Measurements from ENCODE around the gene LBX2.
"Not testable (repeated sequence)": the region's sequence is repeated elsewhere in the genome, so short reads cannot be mapped to it uniquely, and the experiment has no call there.

Gene LBX2

GRCh38 chr2:74493546-74493945 is 5.9 kb downstream of the LBX2 start:
- Histone ChIP-seq H3K9ac (ENCODE audit: low read length) (no peak overlapping the region), H3K4me3 (ENCODE audit: low read depth, low read length) (no peak overlapping the region), H3K27me3 (ENCODE audit: control insufficient read depth, insufficient read depth, low read length) (peaks cover 36% of the 10 kb centered on the region), H3K27ac (ENCODE audit: low read depth, low read length) (no peak overlapping the region), H3K4me1 (ENCODE audit: control insufficient read depth, insufficient read depth, low read length) (peaks cover 7% of the 10 kb centered on the region), H3K9me3 (ENCODE audit: control insufficient read depth, insufficient read depth, low read depth, low read length) (no peaks in the 10 kb centered on the region), H3K36me3 (ENCODE audit: control insufficient read depth, insufficient read depth, low read length) (peaks cover 46% of the 10 kb centered on the region)

- Histone ChIP-seq H3K9ac (ENCODE audit: low read length) (no peak overlapping the region), H3K9me3 (ENCODE audit: control insufficient read depth, insufficient read depth, low read depth, low read length) (no peaks in the 10 kb centered on the region), H3K27ac (ENCODE audit: low read depth, low read length) (no peak overlapping the region), H3K4me3 (ENCODE audit: low read depth, low read length) (no peak overlapping the region), H3K36me3 (ENCODE audit: control insufficient read depth, insufficient read depth, low read length) (peaks cover 48% of the 10 kb centered on the region), H3K4me1 (ENCODE audit: control insufficient read depth, insufficient read depth, low read length) (no peaks in the 10 kb centered on the region), H3K27me3 (ENCODE audit: control insufficient read depth, insufficient read depth, low read length) (peaks cover 19% of the 10 kb centered on the region)
Observed at GRCh38 chr2:74491648-74492544, 7.5 kb downstream of the LBX2 start.

GRCh38 chr2:74489906-74490305 is 9.5 kb downstream of the LBX2 start:
- Histone ChIP-seq H3K27me3 (ENCODE audit: control insufficient read depth, insufficient read depth, low read length) (0 out of 2 replicates have a peak, but pooled peaks cover under 1% of the 10 kb centered on the region), H3K4me1 (ENCODE audit: control insufficient read depth, insufficient read depth, low read length) (no peaks in the 10 kb centered on the region), H3K27ac (ENCODE audit: low read depth, low read length) (no peak overlapping the region), H3K9me3 (ENCODE audit: control insufficient read depth, insufficient read depth, low read depth, low read length) (no peaks in the 10 kb centered on the region), H3K9ac (ENCODE audit: low read length) (no peak overlapping the region), H3K36me3 (ENCODE audit: control insufficient read depth, insufficient read depth, low read length) (peaks cover 58% of the 10 kb centered on the region), H3K4me3 (ENCODE audit: low read depth, low read length) (no peak overlapping the region)

DNA sequence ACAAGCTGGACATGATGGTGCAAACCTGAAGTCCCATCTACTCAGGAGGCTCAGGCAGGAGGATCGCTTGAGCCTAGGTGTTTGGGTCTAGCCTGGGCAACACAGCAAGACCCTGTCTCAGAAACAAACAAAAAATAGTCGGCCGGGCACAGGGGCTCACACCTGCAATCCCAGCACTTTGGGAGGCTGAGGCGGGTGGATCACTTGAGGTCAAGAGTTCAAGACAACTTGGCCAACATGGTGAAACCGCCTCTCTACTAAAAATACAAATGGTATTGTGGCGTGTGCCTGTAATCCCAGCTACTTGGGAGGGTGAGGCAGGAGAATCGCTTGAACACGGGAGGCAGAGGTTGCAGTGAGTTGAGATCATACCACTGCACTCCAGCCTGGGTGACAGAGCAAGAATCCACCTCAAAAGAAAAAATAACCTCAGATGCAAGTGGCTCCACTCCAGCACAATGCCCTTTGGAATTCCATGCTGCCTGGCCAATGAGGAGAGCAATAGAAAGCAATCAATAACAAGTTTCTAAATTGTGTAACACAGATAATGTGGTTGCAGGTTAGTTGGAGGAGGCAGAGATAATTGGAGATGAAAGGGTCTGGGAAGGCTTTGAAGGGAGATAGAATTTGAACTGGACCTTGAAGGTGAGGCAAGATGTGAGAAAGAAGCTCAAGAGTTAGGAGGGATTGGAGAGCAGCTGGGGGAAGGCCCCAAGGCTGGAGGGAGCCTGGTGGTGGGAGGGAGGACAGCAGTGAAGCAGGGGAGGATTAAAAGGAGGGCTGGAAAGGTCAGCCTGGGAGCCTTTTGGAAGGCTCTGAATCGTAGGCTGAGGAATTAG is 10.5 kb downstream of the LBX2 start:
- no peaks in the 10 kb centered on the region for H3K4me1 ChIP-seq (ENCODE audit: control insufficient read depth, insufficient read depth, low read length)
- no peak overlapping the region for H3K4me3 ChIP-seq (ENCODE audit: low read depth, low read length)
- no peaks in the 10 kb centered on the region for H3K27me3 ChIP-seq (ENCODE audit: control insufficient read depth, insufficient read depth, low read length)
- no peak overlapping the region for H3K27ac ChIP-seq (ENCODE audit: low read depth, low read length)
- H3K36me3 ChIP-seq (ENCODE audit: control insufficient read depth, insufficient read depth, low read length) = peaks cover 51% of the 10 kb centered on the region
- no peak overlapping the region for H3K9ac ChIP-seq (ENCODE audit: low read length)
- no peaks in the 10 kb centered on the region for H3K9me3 ChIP-seq (ENCODE audit: control insufficient read depth, insufficient read depth, low read depth, low read length)

DNA sequence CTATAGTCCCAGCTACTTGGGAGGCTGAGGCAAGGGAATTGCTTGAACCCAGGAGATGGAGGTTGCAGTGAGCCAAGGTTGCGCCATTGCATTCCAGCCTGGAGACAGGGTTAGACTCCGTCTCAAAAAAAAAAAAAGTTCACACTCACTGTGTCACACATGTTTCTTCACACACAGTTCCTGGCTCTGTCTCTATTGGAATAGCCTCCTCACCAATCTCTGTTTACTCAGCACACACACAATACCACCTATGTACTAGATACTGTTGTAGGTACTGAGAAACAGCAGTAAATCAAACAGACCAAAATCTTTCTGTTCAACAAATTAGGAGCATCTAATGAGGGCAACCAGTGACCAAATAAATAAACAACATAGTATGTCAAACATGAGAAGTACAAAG is 13.3 kb downstream of the LBX2 start:
- Histone ChIP-seq H3K27ac (ENCODE audit: low read depth, low read length) (no peak overlapping the region), H3K27me3 (ENCODE audit: control insufficient read depth, insufficient read depth, low read length) (no peaks in the 10 kb centered on the region), H3K9me3 (ENCODE audit: control insufficient read depth, insufficient read depth, low read depth, low read length) (no peaks in the 10 kb centered on the region), H3K4me3 (ENCODE audit: low read depth, low read length) (no peak overlapping the region), H3K4me1 (ENCODE audit: control insufficient read depth, insufficient read depth, low read length) (peaks cover 5% of the 10 kb centered on the region; the same call in 1 of the 2 replicates), H3K36me3 (ENCODE audit: control insufficient read depth, insufficient read depth, low read length) (peaks cover 25% of the 10 kb centered on the region), H3K9ac (ENCODE audit: low read length) (no peak overlapping the region)

- not testable (repeated sequence) for H3K9me3 ChIP-seq (ENCODE audit: control insufficient read depth, insufficient read depth, low read depth, low read length); H3K27ac ChIP-seq (ENCODE audit: low read depth, low read length); H3K4me1 ChIP-seq (ENCODE audit: control insufficient read depth, insufficient read depth, low read length); H3K27me3 ChIP-seq (ENCODE audit: control insufficient read depth, insufficient read depth, low read length)
- Histone ChIP-seq H3K36me3 (ENCODE audit: control insufficient read depth, insufficient read depth, low read length) (peaks cover 28% of the 10 kb centered on the region), H3K9ac (ENCODE audit: low read length) (peak overlapping the region; percentile 85), H3K4me3 (ENCODE audit: low read depth, low read length) (peak overlapping the region; percentile 96)
Observed at GRCh38 chr2:74483675-74484164, 15.7 kb downstream of the LBX2 start.

DNA sequence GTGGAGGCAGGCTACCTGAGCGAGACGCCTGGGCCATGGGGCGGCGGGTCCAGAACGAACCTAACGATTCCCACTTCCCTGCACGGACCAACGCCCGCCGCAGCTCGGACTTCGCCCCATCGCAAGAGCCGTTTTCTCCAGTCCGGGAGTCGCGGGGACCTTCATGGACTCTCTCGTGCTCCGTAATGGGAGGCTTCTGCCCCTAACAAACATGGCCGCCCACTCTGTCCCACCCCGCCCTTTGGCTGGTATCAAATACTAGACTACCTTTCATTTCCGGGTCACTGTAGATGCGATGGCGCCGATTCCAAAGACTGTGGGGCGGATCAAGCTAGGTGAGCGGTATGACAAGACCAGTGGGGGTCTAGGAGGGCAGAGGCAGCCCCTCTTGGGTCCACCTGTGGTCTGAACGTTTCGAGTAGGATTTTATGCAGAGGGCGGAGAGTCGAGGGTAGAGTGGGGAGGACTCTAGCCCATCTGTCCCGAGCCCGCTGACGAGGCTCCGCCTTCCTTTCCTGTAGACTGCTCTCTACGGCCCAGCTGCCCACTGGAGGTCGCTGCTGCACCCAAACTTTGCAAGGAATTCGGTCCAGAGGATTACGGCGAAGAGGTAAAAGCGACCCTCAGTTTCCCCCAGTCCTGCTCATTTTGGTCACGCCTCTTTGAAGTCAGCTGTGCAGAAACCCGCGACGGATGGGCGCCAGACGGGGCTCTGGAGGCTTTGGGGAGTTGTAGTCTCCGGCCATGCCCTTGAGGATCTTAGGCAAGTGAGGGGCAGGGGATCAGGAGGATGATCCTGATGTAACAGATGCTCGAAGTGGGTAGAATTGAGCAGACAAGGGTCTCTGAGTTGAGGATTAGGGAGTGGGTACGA is 16.4 kb downstream of the LBX2 start, which contains the start of the genes CCDC142 and TTC31:
Gene CCDC142, minus strand, starts transcription at position 198 of the 874 bp plus-strand sequence. Its CDS starts 161 bp downstream, at position 37.
Gene TTC31, plus strand, starts transcription at position 281 of the 874 bp plus-strand sequence. Its CDS starts 15 bp downstream, at position 296.
- Histone ChIP-seq H3K27me3 (ENCODE audit: control insufficient read depth, insufficient read depth, low read length) (no peaks in the 10 kb centered on the region), H3K9me3 (ENCODE audit: control insufficient read depth, insufficient read depth, low read depth, low read length) (no peaks in the 10 kb centered on the region), H3K4me3 (ENCODE audit: low read depth, low read length) (peak within 1 kb of the TSS; percentile 96), H3K9ac (ENCODE audit: low read length) (peak within 1 kb of the TSS; percentile 85), H3K27ac (ENCODE audit: low read depth, low read length) (peak within 1 kb of the TSS; percentile 71), H3K4me1 (ENCODE audit: control insufficient read depth, insufficient read depth, low read length) (peaks cover 5% of the 10 kb centered on the region; the same call in 1 of the 2 replicates), H3K36me3 (ENCODE audit: control insufficient read depth, insufficient read depth, low read length) (peaks cover 28% of the 10 kb centered on the region)

DNA sequence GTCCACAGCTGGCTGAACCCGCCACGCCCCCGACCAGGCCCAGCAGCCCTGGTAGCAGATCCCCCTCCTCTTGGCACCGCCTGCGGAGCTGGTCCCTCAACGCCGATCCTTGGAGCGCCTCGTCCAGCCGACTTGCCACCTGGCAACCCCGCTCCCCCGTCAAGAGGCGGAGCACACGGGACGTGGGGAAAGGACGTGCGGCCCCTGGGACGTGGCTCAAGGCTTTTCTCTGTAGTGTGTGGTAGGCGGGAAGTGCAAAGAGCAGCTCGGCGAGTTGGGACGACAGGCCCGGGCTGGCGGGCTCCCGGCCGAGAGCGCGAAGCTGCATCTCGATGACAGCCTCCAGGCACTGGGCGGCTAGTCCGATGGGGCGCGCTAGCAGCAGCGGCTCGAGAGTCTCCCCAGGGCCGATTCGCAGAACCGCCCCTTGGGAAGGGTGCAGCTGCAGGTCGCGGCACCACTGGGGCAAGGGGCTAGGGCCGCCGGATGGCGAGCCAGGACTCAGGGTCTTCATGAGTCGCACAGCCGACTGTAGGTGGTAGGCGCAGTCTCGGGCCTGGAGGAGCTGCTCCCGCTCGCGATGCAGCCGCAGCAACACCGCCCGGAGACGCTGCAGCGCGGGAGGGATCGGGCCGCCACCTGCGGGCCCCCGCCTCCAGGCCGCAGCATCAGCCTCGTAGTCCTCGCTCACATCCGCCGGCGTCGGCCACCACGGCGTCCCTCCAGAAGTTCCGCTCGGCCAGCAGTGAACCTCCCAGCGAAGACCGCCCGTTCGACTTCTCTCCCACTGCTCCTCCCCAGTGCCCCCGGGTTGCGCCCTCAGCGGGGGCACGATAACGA is 17.2 kb downstream of the LBX2 start:
- H3K9me3 ChIP-seq (ENCODE audit: control insufficient read depth, insufficient read depth, low read depth, low read length) = no peaks in the 10 kb centered on the region
- H3K9ac ChIP-seq (ENCODE audit: low read length) = peak overlapping the region; percentile 85
- peaks cover 5% of the 10 kb centered on the region; the same call in 1 of the 2 replicates for H3K4me1 ChIP-seq (ENCODE audit: control insufficient read depth, insufficient read depth, low read length)
- no peaks in the 10 kb centered on the region for H3K27me3 ChIP-seq (ENCODE audit: control insufficient read depth, insufficient read depth, low read length)
- H3K4me3 ChIP-seq (ENCODE audit: low read depth, low read length) = peak overlapping the region; percentile 96
- H3K36me3 ChIP-seq (ENCODE audit: control insufficient read depth, insufficient read depth, low read length) = peaks cover 33% of the 10 kb centered on the region
- peak overlapping the region; percentile 71; the same call in 1 of the 2 replicates for H3K27ac ChIP-seq (ENCODE audit: low read depth, low read length)

DNA sequence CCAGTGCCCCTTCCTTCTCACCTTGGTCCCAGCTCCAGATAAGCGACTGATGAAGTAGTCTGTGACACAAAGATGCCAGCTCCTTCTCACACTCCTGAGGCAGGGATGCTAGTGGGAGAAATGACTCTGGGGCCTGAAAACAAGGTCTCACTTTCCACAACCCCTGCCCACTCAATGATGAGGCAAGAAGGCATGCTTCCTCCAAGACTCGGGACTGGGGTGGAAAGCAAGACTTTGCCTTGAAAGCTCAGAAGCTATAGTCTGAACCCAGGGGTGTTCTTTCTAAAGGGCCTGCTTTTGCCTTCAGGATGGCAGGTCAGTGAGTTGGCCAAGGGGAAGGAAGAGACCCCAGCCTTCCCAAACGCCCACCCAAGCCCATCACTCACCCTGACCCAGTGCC is 18.0 kb downstream of the LBX2 start:
- no peaks in the 10 kb centered on the region for H3K9me3 ChIP-seq (ENCODE audit: control insufficient read depth, insufficient read depth, low read depth, low read length)
- peak overlapping the region; percentile 96 for H3K4me3 ChIP-seq (ENCODE audit: low read depth, low read length)
- peaks cover 5% of the 10 kb centered on the region; the same call in 1 of the 2 replicates for H3K4me1 ChIP-seq (ENCODE audit: control insufficient read depth, insufficient read depth, low read length)
- H3K36me3 ChIP-seq (ENCODE audit: control insufficient read depth, insufficient read depth, low read length) = peaks cover 30% of the 10 kb centered on the region
- peak overlapping the region; percentile 85 for H3K9ac ChIP-seq (ENCODE audit: low read length)
- H3K27me3 ChIP-seq (ENCODE audit: control insufficient read depth, insufficient read depth, low read length) = no peaks in the 10 kb centered on the region
- H3K27ac ChIP-seq (ENCODE audit: low read depth, low read length) = no peak overlapping the region
